ENCODE measurements around the gene CAD.

Gene CAD

GRCh38 chr2:27281855-27282559 lies 64.8 kb downstream of the CAD start, which contains the start of gene TRIM54:
Gene TRIM54 (plus strand): TSS chr2:27282429. CDS start chr2:27282732, 303 bp downstream.
- DNase-seq (ENCODE audit: low read depth), result no peak

GRCh38 chr2:27282892-27283291 lies 65.7 kb downstream of the CAD start:
- no peak for DNase-seq (ENCODE audit: low read depth)

- no peak for DNase-seq (ENCODE audit: low read depth)
Observed at GRCh38 chr2:27284996-27285395, 67.8 kb downstream of the CAD start.

- DNase-seq (ENCODE audit: low read depth), result no peak
Observed at GRCh38 chr2:27285481-27285880, 68.3 kb downstream of the CAD start.

- DNase-seq (ENCODE audit: low read depth), result no peak
Observed at GRCh38 chr2:27288610-27289009, 71.4 kb downstream of the CAD start.

- DNase-seq (ENCODE audit: low read depth), result no peak
Observed at GRCh38 chr2:27290549-27290948, 73.4 kb downstream of the CAD start.

GRCh38 chr2:27291865-27292264 lies 74.7 kb downstream of the CAD start:
- no peak for DNase-seq (ENCODE audit: low read depth)

Measured in fibroblast of gingiva (primary cell).